MV-4-11 (cell line): Measurements from ENCODE around the gene RPH3AL.

Experiments used
- DNase-seq: peaks from one replicate; lab custom pipeline; 2025; lab: John Stamatoyannopoulos, UW

The RPH3AL gene

DNA sequence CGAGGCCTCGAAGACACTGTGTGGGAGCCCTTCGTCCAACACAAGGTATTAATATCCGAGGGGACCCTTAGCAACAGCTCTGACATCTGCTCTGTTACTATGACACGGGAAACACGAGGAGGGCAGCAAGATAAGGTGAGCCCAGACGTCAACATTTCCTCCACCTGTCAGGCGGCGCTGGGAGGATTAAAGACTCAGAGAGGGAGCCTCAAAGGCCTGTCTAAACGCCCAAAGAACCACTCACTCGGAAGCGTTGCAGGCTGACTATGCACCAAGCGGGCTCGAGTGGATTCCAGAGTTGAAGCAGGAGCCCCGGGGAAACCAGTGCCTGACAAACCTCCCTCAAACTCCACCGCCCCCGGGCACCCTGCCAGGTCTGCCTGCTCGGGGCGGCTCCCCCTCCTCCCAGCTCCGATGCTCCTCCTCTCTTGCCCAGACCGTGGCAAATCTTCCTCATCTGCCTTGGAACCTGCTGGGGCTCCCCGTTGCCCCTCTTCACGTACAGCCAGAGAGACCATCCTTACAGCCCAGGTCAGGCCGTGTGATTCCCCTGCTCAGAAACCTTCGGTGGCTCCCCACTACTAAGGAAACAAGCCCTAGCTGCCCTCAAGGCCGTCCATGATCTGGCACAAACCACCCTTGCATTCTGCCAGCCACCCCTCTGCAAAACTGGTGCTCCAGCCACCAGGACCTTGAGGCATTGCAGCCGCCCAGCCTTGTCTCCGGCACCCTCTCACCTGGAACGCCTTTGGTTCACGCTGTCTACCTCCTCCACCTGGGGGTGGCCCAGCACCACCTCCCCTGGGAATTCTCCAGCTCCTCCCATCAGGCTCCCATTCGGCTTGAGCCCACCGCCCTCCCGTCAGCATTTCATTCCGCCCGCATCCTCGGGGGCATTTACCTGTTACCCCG lies 16.2 kb downstream of the RPH3AL start:
- no peak for DNase-seq

DNA sequence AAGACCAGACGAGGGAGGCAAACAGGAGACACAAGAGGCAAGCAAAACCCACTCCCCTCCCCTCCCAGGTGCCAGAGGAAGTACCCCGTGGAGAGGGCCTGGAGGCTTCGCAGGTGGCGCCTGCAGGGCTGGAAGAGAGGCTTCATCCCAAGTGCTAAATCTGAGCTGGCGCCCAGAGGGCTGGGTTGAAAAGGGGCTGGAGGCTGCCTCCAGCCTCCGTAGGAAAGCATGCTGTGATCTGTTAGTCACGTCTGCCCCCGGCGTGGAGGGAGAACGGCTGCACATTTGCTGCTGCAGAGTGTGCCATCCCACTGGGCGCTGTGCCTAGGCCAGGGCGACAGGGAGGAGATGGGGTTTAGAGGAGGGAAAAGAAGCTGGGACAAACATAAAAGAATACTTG lies 16.9 kb downstream of the RPH3AL start:
- DNase-seq, result no peak

DNA sequence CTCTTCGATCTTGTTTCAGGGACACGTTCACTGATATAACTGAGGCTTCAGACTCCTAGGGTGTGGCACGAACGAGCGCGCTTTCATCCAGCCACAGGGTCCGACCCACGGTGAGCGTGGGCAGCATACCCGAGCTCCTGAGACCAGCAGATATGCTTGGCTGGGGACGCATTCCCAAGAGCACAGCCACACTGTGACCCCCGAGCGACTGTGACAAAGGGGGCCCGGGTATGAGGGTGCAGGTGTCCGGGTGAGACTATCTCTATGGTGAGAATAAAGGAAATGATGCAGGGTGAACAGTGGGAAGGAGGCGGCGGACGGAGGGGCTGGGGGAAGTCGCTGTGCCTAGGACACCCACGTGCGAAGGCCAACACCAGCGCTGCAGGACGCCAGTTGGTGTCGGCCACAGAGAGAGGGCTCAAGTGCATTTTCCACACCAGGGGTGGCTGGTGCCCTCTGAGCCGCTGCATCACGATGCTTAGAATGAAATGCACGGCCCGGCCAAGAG lies 17.6 kb downstream of the RPH3AL start:
- no peak for DNase-seq

DNA sequence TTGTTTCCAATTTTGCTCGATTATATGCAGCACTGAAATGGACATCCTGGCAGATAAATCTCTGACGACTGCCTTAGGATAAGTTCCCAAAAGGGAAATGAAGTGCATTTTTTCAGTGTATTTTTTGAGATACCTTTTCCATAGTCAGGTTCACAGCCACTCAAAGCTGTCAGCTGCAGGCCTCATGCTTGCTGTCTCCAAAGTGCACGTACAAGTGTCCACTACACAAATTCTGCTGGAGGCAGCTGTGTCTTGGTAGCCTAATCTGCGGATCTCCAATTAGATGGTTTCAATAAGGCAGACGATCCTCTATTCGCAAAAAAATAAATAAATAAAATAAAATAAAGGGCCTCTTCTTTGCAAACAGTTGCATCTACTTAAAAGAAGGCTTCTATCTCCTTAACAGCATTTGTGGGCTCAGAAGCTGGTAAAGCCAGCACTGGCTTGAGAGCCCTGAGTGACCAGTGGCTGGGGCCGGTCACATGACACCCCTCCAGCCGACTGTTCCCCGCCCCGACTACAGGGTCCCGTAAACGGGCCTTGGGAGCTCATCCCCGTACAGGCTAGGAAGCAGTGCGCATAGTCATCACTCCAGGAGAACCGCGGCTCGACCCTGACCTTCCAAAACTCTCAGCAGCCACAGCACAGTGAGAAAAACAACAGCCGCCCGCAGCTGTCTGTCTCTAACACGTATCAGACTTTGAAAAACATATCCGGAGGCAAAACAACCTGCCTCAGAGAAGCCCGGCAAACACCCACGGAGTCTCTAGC lies 18.8 kb downstream of the RPH3AL start:
- DNase-seq, result no peak

DNA sequence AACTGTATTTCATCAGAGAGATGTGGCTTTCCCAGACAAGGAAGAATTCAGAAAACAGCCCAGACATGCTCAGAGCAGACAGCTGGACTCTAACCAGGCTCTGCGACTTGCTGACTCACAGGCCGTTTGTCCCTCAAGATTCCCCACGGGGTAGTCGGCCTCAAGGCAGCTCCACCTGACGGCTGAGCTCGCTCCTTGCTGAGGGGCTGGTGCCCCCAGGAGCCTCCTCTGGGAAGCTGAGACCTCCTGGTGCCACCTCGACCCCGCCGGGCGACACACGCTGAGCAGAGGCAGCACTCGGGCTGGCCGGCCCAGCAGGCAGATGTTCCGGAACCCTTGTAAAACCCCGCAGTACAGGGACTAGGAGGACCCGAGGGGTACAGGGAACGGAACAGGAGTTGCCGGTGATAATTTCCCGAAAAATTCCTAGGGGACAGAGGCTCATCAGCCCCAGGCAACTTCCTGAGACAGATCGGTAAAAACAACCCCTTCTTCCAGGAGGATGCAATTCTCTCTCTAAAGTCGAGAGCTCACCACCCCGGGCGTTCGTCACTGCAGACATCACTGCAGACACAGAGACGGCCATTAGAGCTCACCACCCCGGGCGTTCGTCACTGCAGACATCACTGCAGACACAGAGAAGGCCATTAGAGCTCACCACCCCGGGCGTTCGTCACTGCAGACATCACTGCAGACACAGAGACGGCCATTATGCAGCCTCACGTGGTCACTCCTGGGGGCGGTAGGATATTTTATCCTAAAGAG lies 19.9 kb downstream of the RPH3AL start:
- peak; percentile 29 for DNase-seq

DNA sequence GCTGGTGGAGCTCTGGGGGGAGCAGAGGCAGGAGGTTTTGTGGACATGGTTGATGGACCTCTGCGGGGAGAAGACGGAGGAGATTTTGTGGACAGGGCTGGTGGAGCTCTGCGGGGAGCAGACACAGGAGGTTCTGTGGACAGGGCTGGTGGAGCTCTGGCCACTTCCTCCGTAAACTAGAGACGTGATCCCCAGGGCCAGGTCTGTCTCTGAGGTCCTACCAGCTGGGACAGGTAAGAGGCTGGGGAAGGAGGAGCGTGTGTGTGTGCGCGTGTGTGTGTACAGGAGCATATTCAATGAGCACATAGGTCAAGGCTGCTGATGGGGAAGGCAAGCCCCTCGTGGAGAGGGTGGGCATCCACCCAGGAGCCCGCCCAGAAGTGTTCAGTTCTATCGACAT lies 20.6 kb downstream of the RPH3AL start:
- no peak for DNase-seq

DNA sequence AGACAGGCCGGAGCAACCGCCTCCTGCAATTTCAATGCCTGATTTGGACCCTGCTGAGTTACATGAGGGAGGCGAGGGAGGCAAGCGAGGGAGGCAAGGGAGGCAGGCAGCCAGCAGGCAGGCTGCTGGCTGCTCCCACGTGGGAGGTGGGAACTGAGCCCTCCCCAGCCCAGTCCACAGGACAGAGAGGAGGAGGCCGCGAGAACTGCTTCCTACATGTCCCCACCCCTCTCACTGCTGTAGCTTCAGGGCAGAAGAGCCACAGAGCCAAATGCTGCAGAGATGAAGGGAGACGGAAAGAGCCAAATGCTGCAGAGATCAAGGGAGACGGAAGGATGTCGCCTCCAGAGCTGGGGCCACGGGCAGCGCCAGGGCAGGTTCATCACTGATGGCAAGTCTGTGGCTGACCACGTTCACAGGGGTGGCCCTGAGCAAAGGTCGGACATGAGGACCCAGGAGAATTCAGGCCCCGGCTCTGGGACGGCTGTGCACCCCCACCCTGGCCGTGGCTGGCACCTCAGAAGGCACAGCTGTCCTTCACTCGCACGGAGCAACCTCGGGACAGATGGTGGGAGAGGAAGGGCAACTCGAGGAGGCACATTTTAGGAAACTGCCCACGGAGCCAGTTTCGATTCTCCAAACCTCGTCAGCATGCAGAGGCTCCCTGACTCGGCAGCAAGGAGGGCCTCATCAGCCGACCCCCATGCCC lies 21.5 kb downstream of the RPH3AL start:
- DNase-seq, result peak; percentile 82

DNA sequence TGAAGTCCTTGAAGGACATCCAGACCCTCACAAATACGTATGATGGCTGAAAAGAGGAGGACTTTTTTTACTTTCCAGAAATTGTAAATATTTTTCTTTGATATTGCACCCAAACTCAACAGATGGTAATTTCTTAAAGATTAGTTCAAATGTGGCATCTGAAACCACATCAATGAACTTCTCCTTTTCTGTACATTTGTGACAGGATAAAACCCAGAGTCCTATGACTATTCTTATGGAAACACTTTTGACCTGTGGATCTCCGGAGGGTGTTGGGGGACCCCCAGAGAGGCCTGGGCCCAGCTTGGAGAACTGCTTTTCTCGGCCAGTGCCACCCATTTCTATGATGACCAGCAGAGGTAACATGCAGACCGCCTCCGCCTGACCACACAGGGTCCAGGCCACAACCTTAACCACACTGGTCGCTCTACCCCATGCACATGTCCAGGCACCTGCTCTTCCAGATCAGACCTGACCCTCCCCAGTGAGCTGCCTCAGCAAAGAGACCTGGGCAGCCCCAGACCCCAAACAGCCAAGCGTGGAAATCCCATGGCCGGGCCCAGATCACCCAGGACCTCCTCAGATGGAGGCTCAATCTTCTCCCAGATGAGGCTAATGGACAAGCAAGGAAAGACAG lies 22.7 kb downstream of the RPH3AL start:
- peak; percentile 86 for DNase-seq

DNA sequence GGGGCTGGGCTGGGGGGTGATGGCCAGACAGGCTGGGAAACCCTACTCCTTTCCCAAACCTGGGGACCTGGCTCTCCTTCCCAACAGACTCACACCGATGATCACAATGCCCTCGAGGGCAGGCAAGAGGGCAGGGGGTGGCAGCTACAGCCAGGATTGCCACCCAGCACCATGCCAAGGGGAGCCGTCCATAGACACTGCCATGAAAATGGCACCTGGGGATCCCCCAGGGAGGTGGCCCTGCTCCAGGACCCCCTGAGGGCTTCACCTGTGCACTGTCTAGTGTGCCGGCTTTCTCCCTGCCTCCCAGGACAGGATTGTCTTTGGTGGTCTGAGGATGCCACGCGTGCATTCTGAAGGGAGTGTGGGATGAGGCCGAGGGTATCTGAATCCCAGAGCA lies 24.6 kb downstream of the RPH3AL start:
- DNase-seq, result no peak

DNA sequence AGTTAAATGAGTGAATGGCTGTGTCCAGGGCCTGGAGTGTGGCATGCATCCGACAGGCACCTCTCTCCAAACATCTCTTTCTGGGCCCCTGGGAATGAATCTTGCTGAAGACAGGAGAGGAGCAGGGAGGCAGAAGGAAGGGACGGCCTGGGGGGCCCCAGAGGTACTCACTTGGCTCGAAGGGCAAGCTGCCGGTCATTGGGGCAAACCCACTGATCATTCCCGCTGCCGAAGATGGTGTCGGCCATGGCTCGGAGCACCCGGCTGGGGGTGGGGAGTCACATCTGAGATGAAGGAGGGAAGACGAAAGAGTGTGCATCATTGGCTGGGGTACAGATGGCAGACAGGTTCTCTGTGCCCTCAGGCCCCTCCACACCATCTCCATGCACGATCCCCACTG lies 25.3 kb downstream of the RPH3AL start:
- no peak for DNase-seq

DNA sequence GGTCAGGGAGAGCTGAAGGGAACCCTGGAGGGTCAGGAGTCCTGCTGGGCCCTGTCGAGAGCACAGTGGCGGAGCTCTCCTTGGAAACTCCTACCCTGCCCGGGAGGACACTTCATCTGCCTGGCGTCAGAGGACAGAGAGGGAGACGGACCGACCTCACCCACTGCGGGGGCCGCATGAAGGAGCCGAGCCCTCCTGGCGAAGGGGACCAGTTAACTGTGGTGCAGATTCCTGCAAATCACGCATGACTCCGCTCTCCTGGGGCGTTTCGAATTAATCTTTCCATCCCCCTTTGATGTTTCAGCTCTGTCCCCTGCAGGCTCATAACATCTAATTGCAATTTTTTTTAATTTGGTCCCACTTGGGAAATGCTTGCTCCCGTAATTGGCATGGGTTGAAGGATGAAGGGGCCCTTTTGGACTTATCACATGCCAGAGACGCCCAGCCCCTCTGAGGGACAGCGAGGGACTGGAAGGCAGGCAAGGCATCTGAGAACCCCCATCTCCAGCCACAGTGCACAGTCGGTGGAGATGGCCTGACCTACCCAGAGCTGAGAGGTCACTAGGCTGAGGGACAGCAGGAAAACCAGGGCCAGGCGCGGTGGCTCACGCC lies 26.5 kb downstream of the RPH3AL start:
- no peak for DNase-seq

DNA sequence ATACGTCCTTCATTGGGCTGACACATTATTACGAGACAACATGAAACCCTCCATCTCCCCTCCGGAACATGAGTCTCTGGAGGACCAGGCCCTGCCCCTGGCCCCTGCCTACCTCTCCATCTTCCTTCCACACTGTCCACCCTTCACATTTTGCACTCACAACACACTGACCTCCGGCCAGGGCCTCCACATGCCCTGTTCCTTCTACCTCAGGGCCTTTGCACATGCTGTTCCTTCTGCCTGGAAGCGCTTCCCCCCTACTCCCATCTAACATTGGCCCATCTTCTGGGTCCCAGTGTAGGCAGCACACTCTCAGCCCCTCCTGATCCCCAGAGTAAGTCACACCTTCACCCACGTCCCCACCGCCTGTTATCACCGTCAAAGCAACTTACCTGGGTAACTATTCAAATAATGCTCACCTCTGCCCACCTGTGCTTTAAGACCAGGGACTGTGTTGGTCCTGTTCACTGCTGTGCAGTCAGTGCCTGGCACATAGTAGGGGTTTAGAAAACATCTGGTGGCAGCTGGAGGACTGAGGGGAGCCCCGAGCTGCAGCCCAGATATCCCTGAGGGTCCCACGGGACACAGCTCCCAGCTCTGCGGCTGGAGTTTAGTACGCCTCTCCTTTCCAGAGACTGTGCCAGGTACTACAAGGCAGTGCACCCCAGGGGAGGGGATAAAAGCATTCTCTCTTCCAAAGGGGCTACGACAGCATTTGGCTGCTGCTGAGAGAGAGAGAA lies 27.2 kb downstream of the RPH3AL start:
- DNase-seq, result no peak

DNA sequence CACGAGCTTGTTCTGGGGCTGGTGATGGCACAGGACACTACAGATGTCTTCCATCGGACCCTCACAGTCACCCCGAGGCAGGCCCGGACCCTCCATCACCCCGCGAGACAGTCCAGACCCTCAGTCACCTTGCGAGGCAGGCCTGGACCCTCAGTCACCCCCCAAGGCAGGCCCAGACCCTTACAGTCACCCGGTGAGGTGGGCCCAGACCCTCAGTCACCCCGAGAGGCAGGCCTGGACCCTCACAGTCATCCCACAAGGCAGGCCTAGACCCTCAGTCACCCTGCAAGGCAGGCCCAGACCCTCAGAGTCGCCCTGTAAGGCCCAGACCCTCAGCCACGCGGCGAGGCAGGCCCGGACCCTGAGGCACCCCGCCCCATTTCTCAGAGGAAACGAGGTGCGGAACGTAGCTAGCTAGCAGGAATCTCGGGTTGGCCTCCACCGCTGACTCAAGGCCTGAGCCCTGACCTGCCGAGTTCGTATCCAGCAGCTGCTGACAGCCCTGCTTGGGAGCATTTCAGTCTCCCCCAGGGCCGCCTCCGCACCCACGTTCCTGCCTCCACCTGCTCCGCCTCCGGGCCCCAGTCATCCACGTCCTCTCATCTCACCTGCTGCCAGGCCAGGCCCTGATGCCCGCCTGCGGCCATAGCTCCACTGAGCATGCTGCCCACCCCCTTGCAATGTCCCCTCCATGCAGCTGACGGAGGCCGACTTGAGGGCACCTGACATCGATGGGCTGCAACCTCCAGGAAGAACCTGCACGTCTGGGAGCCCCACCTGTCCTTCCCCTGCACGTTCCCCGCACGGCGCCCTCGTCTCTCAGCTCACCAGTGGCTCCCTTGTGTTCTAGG lies 28.7 kb downstream of the RPH3AL start:
- no peak for DNase-seq

DNA sequence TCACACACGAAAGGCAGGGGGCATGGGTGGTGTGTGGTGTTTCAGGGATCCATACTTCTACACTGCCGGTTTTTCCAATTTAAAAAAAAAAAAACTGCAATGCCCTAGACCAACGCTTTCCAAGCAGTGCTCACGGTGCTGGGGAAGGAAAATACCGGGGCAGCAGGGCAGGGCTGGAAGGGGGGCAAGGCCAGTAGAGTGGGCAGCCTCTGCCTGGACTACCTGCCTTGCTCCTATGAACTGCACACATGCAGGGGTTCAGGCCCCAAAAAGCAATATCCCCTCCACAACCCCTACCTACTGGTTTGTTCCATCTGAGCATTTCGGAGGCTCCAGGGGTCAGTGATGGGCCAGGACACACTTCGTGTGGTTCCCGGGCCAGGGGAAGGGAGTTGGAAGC lies 29.4 kb downstream of the RPH3AL start:
- DNase-seq, result no peak

DNA sequence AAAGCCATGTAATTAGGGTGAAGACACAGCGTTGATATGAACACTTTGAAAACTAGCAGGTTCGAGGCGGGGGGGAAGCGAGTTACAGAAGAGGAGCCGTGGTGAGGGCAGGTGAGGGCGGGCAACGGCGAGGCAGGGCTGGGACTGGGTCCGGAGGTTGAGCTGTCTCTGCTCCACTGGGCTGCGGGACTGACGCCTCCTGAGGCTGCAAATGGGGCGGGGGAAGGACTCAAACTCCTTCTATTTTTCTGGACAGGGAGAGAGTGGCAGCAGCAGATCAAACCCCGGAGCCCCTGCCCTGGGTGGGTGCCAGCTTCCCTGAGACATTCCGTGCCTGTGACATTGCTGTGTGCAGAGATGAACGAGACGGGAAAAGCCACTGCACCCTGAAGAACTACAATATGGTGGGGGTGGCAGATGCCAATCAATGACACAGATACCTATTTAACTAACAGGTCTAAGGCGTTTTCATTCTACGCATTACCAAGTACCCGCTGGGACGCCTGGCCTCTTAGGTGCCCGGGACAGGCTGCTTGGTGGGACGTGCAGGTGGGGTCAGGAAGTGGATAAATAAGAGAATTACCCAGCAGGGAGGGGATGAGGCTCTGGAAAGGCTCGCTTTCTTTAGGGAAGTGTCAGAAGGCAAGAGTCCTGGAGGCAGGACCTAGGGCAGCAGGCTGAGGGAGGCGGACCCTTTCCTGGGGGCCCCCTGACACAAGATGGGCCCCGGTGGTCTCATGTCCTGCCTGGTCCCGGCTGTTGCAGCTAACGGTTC lies 30.4 kb downstream of the RPH3AL start:
- no peak for DNase-seq

DNA sequence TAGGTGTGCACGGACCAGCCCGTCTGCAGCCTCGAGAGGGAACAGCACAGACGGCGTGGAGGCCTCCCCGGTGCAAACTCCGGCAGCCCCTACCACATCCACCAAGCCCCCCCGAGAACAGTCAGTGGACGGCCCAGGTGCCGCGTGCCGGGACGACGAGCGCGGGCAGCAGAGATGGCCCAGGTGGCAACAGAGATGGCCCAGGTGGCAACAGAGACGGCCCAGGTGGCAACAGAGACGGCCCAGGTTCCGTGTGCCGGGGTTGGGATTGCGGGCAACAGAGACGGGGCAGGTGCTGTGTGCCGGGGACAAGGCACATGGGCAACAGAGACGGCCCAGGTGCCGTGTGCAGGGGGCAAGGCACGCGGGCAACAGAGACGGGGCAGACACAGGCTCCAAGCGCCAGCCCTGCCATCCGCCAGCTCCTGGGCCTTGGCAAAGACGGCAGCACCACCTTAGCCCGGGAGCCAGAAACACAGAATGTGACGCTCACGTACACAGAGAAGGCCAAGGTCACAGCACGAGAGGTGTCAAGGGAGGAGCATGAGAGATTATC lies 31.1 kb downstream of the RPH3AL start:
- DNase-seq, result no peak

DNA sequence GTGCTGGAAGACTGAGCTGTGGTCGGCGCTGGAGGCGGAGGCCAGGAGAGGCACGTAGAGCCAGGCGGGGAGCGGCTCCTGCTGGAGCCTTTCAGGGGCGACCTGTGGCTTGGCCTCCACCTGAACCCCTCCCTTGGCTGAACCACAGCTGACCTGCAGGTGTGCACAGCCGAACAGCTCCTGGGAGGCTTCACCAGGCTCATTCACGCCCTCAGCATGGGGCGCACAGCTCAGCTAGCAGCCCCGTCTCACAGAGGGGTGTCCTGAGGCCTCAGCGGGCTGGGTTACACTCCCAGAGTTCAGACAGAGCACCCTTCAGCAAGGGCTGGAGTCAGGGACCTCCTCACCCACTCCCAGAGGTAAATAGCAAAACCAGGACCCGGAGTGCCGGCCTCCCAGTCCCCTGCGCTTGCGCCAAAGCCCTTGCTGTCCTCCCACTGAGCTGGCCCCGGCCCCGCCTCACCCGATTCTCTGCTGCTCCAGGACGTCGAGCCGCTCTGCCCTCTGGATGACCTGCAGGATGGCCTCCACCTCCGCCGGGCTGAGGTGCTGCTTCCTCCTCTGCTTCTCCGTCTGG lies 31.7 kb downstream of the RPH3AL start:
- DNase-seq, result no peak

DNA sequence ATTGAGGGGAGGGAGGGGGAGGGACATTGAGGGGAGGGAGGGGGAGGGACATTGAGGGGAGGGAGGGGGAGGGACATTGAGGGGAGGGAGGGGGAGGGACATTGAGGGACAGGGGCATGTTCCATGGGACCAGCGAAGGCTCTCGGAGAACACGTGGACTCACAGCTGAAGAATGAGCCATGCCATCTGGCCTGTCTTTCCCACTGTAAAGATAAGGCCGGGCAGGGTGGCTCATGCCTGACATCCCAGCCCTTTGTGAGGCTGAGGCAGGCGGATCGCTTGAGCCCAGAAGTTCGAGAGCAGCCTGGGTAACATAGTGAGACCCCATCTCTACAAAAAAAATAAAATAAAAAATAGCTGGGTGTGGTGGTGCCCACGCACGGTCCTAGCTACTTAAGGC lies 32.5 kb downstream of the RPH3AL start:
- DNase-seq, result no peak
